IMR-90 (cell line): ENCODE results near the gene GABBR2. TPM values are rescaled to one million over a fixed set of nuclear protein-coding genes. Genes with fewer than 3 reads are reported as not detected.
A peak's percentile ranks its signal among the peaks of the same experiment; 100 is the strongest.

Experiments used
- ATAC-seq: fragments of 200-7000 bp; cut with Tn5 transposase; 2 replicates; pipeline ENCODE4 v1.9.1; 2020; ENCODE audit warnings: low read depth, mild to moderate bottlenecking, moderate library complexity
- BruUV-seq: library from RNA; stranded (reverse); fragments of 400-500 nt; replicated peaks from 2 replicates; lab custom pipeline; 2021; lab: Mats Ljungman, UMichigan
- CTCF ChIA-PET: fragments of 300-600 bp; formaldehyde crosslinking; extraction: SDS; loops from one replicate; lab custom pipeline; 2021; ENCODE audit warnings: antibody characterized with exemption; lab: Yijun Ruan, JAX
- POLR2A ChIA-PET: fragments of 300-600 bp; sonication (Branson Sonifier 250); formaldehyde crosslinking; loops from one replicate; lab custom pipeline; 2022; ENCODE audit warnings: antibody characterized with exemption; ENCODE audit not compliant: unreplicated experiment; lab: Charles Lee
- DNase-seq: peaks from one replicate; pipeline ENCODE4 v3.0.0; 2013
- H2AFZ ChIP-seq: replicated peaks from 2 replicates; pipeline ENCODE3; 2013; ENCODE audit warnings: low read length, mild to moderate bottlenecking; ENCODE audit not compliant: poor library complexity
- H2AK5ac ChIP-seq: 2 replicates; pipeline ENCODE4 v1.6.1; 2013; ENCODE audit warnings: low read depth, low read length, inconsistent platforms
- H2AK9ac ChIP-seq: replicated peaks from 2 replicates; pipeline ENCODE3; 2013; ENCODE audit warnings: mild to moderate bottlenecking, low read depth, low read length, moderate library complexity; ENCODE audit not compliant: poor library complexity
- H2BK120ac ChIP-seq: 2 replicates; pipeline ENCODE4 v1.6.1; 2013; ENCODE audit warnings: low read depth, low read length, inconsistent platforms
- H2BK15ac ChIP-seq: 3 replicates; pipeline ENCODE4 v1.6.1; 2013; ENCODE audit warnings: low read depth, low read length, inconsistent platforms
- H2BK20ac ChIP-seq: 2 replicates; pipeline ENCODE4 v1.6.1; 2013; ENCODE audit warnings: low read depth, mild to moderate bottlenecking, inconsistent platforms, low read length, moderate library complexity
- H2BK5ac ChIP-seq: 2 replicates; pipeline ENCODE4 v1.6.1; 2013; ENCODE audit warnings: mild to moderate bottlenecking, low read depth, low read length, inconsistent platforms; ENCODE audit not compliant: poor library complexity, severe bottlenecking
- H3K14ac ChIP-seq: replicated peaks from 2 replicates; pipeline ENCODE4 v1.6.1; 2013; ENCODE audit warnings: low read depth, low read length, inconsistent platforms
- H3K18ac ChIP-seq: 2 replicates; pipeline ENCODE4 v1.6.1; 2013; ENCODE audit warnings: low read depth, low read length, control low read depth
- H3K23ac ChIP-seq: 2 replicates; pipeline ENCODE4 v1.6.1; 2013; ENCODE audit warnings: low read depth, low read length, inconsistent platforms
- H3K27ac ChIP-seq: 2 replicates; pipeline ENCODE4 v1.5.1; 2013; ENCODE audit warnings: mild to moderate bottlenecking, control low read depth, low read length; ENCODE audit not compliant: insufficient read depth
- H3K27me3 ChIP-seq: 2 replicates; pipeline ENCODE4 v1.6.1; 2013; ENCODE audit warnings: low read length; ENCODE audit not compliant: control insufficient read depth, insufficient read depth
- H3K36me3 ChIP-seq: 2 replicates; pipeline ENCODE4 v1.6.1; 2013; ENCODE audit warnings: low read length, mixed read lengths; ENCODE audit not compliant: control insufficient read depth, insufficient read depth
- H3K4ac ChIP-seq: 2 replicates; pipeline ENCODE4 v1.6.1; 2013; ENCODE audit warnings: low read depth, low read length, inconsistent platforms
- H3K4me1 ChIP-seq: 2 replicates; pipeline ENCODE4 v1.6.1; 2013; ENCODE audit warnings: low read length, mixed read lengths; ENCODE audit not compliant: control insufficient read depth, insufficient read depth
- H3K4me2 ChIP-seq: 2 replicates; pipeline ENCODE4 v1.6.1; 2013; ENCODE audit warnings: low read depth, mild to moderate bottlenecking, control low read depth, low read length, moderate library complexity
- H3K4me3 ChIP-seq: 2 replicates; pipeline ENCODE4 v1.5.1; 2013; ENCODE audit warnings: low read depth, mild to moderate bottlenecking, control low read depth, low read length, moderate library complexity; ENCODE audit not compliant: insufficient read depth
- H3K56ac ChIP-seq: 2 replicates; pipeline ENCODE4 v1.6.1; 2013; ENCODE audit warnings: low read length, inconsistent platforms; ENCODE audit not compliant: insufficient read depth; ENCODE audit errors: extremely low read depth
- H3K79me1 ChIP-seq, 2 experiments: 2 replicates each; pipeline ENCODE4 v1.6.1; 2013; ENCODE audit warnings: low read length in 2 of 2, inconsistent platforms in 1 of 2, low read depth in 1 of 2
- H3K9ac ChIP-seq: 2 replicates; pipeline ENCODE4 v1.6.1; 2013; ENCODE audit warnings: low read depth, low read length, control low read depth
- H3K9me1 ChIP-seq: 2 replicates; pipeline ENCODE4 v1.6.1; 2013; ENCODE audit warnings: low read length, inconsistent platforms; ENCODE audit not compliant: insufficient read depth
- H3K9me3 ChIP-seq: 2 replicates; pipeline ENCODE4 v1.6.1; 2013; ENCODE audit warnings: low read length; ENCODE audit not compliant: control insufficient read depth, insufficient read depth
- H4K20me1 ChIP-seq: 2 replicates; pipeline ENCODE4 v1.6.1; 2013; ENCODE audit warnings: low read length, inconsistent platforms; ENCODE audit not compliant: insufficient read depth
- H4K5ac ChIP-seq: 2 replicates; pipeline ENCODE4 v1.6.1; 2013; ENCODE audit warnings: mild to moderate bottlenecking, low read depth, low read length, control low read depth
- H4K8ac ChIP-seq, 2 experiments: 2 replicates each; pipeline ENCODE4 v1.6.1; 2013; ENCODE audit warnings: low read depth in 2 of 2, low read length in 2 of 2, control low read depth in 1 of 2, inconsistent platforms in 1 of 2
- H4K91ac ChIP-seq: 2 replicates; pipeline ENCODE4 v1.6.1; 2013; ENCODE audit warnings: low read depth, low read length, inconsistent platforms; ENCODE audit not compliant: insufficient read depth
- CHD1 ChIP-seq: IDR thresholded peaks from 2 replicates; pipeline ENCODE4 v1.6.1; 2012; ENCODE audit warnings: low read depth, low read length, improper control_type of control experiment
- MXI1 ChIP-seq: IDR thresholded peaks from 2 replicates; pipeline ENCODE4 v1.6.1; 2012; ENCODE audit warnings: low read depth, mild to moderate bottlenecking, low read length, moderate library complexity, borderline replicate concordance
- NFE2L2 ChIP-seq: fragments of 150-350 bp; IDR thresholded peaks from 2 replicates; pipeline ENCODE4 v1.6.1; 2016; ENCODE audit warnings: low read depth, mild to moderate bottlenecking, low read length
- POLR2A ChIP-seq: IDR thresholded peaks from 2 replicates; pipeline ENCODE4 v1.6.1; 2012; ENCODE audit warnings: mild to moderate bottlenecking, low read depth, low read length
- RAD21 ChIP-seq: IDR thresholded peaks from 2 replicates; pipeline ENCODE4 v1.6.1; 2012; ENCODE audit warnings: low read length, improper control_type of control experiment
- SMC3 ChIP-seq: fragments of 150-350 bp; IDR thresholded peaks from 2 replicates; pipeline ENCODE4 v1.6.1; 2016; ENCODE audit warnings: low read depth, mild to moderate bottlenecking, antibody characterized with exemption, low read length, moderate library complexity
- WGBS, 2 experiments: methylation state at CpG; one replicate each; pipeline versions ENCODE4 v1.1.5 to v1.1.7; 2013; ENCODE audit warnings: missing lambda C conversion rate in 2 of 2; ENCODE audit not compliant: insufficient read length in 1 of 2; ENCODE audit errors: extremely low coverage in 2 of 2; 5-methylcytosine and 5-hydroxymethylcytosine counted together
- dilution Hi-C: fragments of 300-500 bp; cut with HindIII; formaldehyde crosslinking; loops from one replicate; pipeline ENCODE4 v1.14.3; 2018; ENCODE audit warnings: low sequenced_read_pairs; ENCODE audit not compliant: unreplicated experiment
- in situ Hi-C: fragments of 300-500 bp; cut with MboI; formaldehyde crosslinking; loops from 3 replicates; pipeline ENCODE4 v1.14.3; 2019; ENCODE audit warnings: low sequenced_read_pairs, inconsistent platforms, mixed read lengths
- intact Hi-C: fragments of 100-400 bp; cut with micrococcal nuclease; formaldehyde crosslinking; loops from 2 replicates; pipeline ENCODE4 v1.10.0; 2022
- polyA plus RNA-seq, 3 experiments: library from polyadenylated mRNA; depleted of rRNA; stranded (reverse); fragments of >200 nt; gene quantifications; 2 replicates each; pipeline ENCODE4 v1.2.3, GENCODE V29; 2012; ENCODE audit warnings: low replicate concordance in 1 of 3
- total RNA-seq: library from RNA; depleted of rRNA; stranded (reverse); fragments of >200 nt; gene quantifications from 2 replicates; pipeline ENCODE4 v1.2.3, GENCODE V29; 2012

The GABBR2 gene
- total and polyA plus RNA-seq, 2 of the 4 experiments (the other 2 are of a cell fraction), result 14.2 to 20.3 TPM

GRCh38 chr9:98687911-98688310, 20.8 kb downstream of the GABBR2 start:
- H3K36me3 ChIP-seq, result no peaks in the 10 kb centered on the region
- in situ Hi-C loops, result no loop called here

More at GRCh38 chr9:98687911-98688310, 20.8 kb downstream of the GABBR2 start:
- H2AK9ac ChIP-seq, result no peak overlapping the region
- H3K4me3 ChIP-seq, result no peak overlapping the region
- no peak overlapping the region for H2BK20ac ChIP-seq
- no peaks in the 10 kb centered on the region; the same call in 1 of the 2 replicates for H3K27me3 ChIP-seq
- dilution Hi-C loops, result no loop called here
- no peak overlapping the region for H4K8ac ChIP-seq
- H3K9me3 ChIP-seq, result no peaks in the 10 kb centered on the region
- CTCF ChIA-PET, result no interaction called here
- no peak overlapping the region for H2BK120ac ChIP-seq
- H3K9me1 ChIP-seq, result peaks cover 10% of the 10 kb centered on the region
- H3K23ac ChIP-seq, result 0 out of 2 replicates have a peak overlapping the region, but pooled peaks have one; percentile 11
- intact Hi-C loops, result no loop called here
- no peak overlapping the region for H3K4ac ChIP-seq
- no CpG with 5 or more reads among the region's 1 CpG for WGBS, 2 experiments
- DNase-seq, result peak; percentile 19
- no peak for TF ChIP-seq POLR2A
- TF ChIP-seq SMC3, result no peak
- no peak for TF ChIP-seq MXI1
- TF ChIP-seq CHD1, result no peak
- no peak for TF ChIP-seq NFE2L2
- TF ChIP-seq RAD21, result no peak
- H3K4me1 ChIP-seq, result peaks cover 6% of the 10 kb centered on the region
- H3K56ac ChIP-seq, result no peak overlapping the region
- H2AFZ ChIP-seq, result peak overlapping the region; percentile 65
- H2BK5ac ChIP-seq, result no peak overlapping the region
- H4K5ac ChIP-seq, result no peak overlapping the region
- H4K91ac ChIP-seq, result no peak overlapping the region
- peaks cover 0 to 51% of the 10 kb centered on the region in 2 experiments; a peak in 2 of 4 replicates for H3K79me1 ChIP-seq
- no peak overlapping the region for H2BK15ac ChIP-seq
- POLR2A ChIA-PET, result no interaction called here
- H2AK5ac ChIP-seq, result no peak overlapping the region
- ATAC-seq, result no peak
- BruUV-seq, result no TSS peak
- no peak overlapping the region for H3K18ac ChIP-seq
- H3K27ac ChIP-seq, result no peak overlapping the region
- no peak overlapping the region for H3K4me2 ChIP-seq
- no peak overlapping the region for H3K14ac ChIP-seq
- H4K20me1 ChIP-seq, result peaks cover 44% of the 10 kb centered on the region
- H3K9ac ChIP-seq, result no peak overlapping the region
